ENCODE results near the gene EXOC3L4.

Gene EXOC3L4

GRCh38 chr14:103123634-103124500 is 29.3 kb downstream of the EXOC3L4 start:
- no peak for DNase-seq

- no peak for DNase-seq
Measured at GRCh38 chr14:103124501-103125001, 30.0 kb downstream of the EXOC3L4 start.

GRCh38 chr14:103125098-103126070 is 30.9 kb downstream of the EXOC3L4 start:
- no peak for DNase-seq

GRCh38 chr14:103126088-103126872 is 31.8 kb downstream of the EXOC3L4 start:
- no peak for DNase-seq

- no peak for DNase-seq
Measured at GRCh38 chr14:103126873-103127304, 32.4 kb downstream of the EXOC3L4 start.

- no peak for DNase-seq
Measured at GRCh38 chr14:103127356-103127755, 32.8 kb downstream of the EXOC3L4 start.

GRCh38 chr14:103127861-103128598 is 33.5 kb downstream of the EXOC3L4 start:
- DNase-seq: no peak

GRCh38 chr14:103128631-103129300 is 34.2 kb downstream of the EXOC3L4 start:
- no peak for DNase-seq

GRCh38 chr14:103129301-103130016 is 34.9 kb downstream of the EXOC3L4 start:
- DNase-seq: no peak

GRCh38 chr14:103130017-103130764 is 35.7 kb downstream of the EXOC3L4 start:
- no peak for DNase-seq

GRCh38 chr14:103130965-103131364 is 36.4 kb downstream of the EXOC3L4 start:
- DNase-seq: no peak

- no peak for DNase-seq
Measured at GRCh38 chr14:103131580-103131979, 37.1 kb downstream of the EXOC3L4 start.

GRCh38 chr14:103132381-103133209 is 38.1 kb downstream of the EXOC3L4 start:
- no peak for DNase-seq

- no peak for DNase-seq
Measured at GRCh38 chr14:103133210-103134140, 39.0 kb downstream of the EXOC3L4 start.

GRCh38 chr14:103134405-103134804 is 39.9 kb downstream of the EXOC3L4 start:
- DNase-seq: no peak

- DNase-seq: no peak
Measured at GRCh38 chr14:103134919-103135318, 40.4 kb downstream of the EXOC3L4 start.
